ENCODE results near the gene COPRS. TPM values are rescaled to one million over a fixed set of nuclear protein-coding genes. Genes with fewer than 3 reads are reported as not detected.

COPRS gene
- total and polyA plus RNA-seq, 2 experiments from 2014 or later = 51.5 to 62.6 TPM

GRCh38 chr17:31832746-31833145, 26.3 kb downstream of the COPRS start:
- no peak for ATAC-seq
- Mint-ChIP-seq H3K4me1 (no peaks in the 10 kb centered on the region), H3K27ac (no peak overlapping the region), H3K9me3 (peaks cover 6% of the 10 kb centered on the region; the same call in 2 of the 3 replicates), H3K36me3 (ENCODE audit: low read depth) (no peaks in the 10 kb centered on the region), H3K27me3 (ENCODE audit: insufficient read depth, low read depth, poor library complexity) (peaks cover 4% of the 10 kb centered on the region), H3K4me3 (no peak overlapping the region)
- TF ChIP-seq ZNF462 (CRISPR knock-in tag; IDR thresholded peaks at IDR 0.05) (no peak), ZNF331 (CRISPR knock-in tag; IDR thresholded peaks at IDR 0.05; ENCODE audit: low read depth) (no peak), REST (IDR thresholded peaks at IDR 0.05; ENCODE audit: unreplicated experiment) (no peak), EZH2 (IDR thresholded peaks at IDR 0.05; ENCODE audit: low read depth, unreplicated experiment) (no peak), ZNF114 (CRISPR knock-in tag; IDR thresholded peaks at IDR 0.05) (no peak), POLR2AphosphoS5 (IDR thresholded peaks at IDR 0.05; ENCODE audit: low read depth) (no peak), JUNB (IDR thresholded peaks at IDR 0.05; ENCODE audit: unreplicated experiment) (no peak), CTCF (conservative IDR thresholded peaks at IDR 0.05; ENCODE audit: low read depth in 2 of 2) (no peak), STAT1 (IDR thresholded peaks at IDR 0.05; ENCODE audit: unreplicated experiment) (no peak), NANOG (IDR thresholded peaks at IDR 0.05; ENCODE audit: borderline replicate concordance) (no peak), EZH2phosphoT487 (IDR thresholded peaks at IDR 0.05; ENCODE audit: unreplicated experiment) (no peak), ETS1 (IDR thresholded peaks at IDR 0.05) (no peak), CREB1 (CRISPR knock-in tag; IDR thresholded peaks at IDR 0.05; ENCODE audit: low read depth) (no peak)
- Histone ChIP-seq H3K36me3 (ENCODE audit: insufficient read depth) (no peaks in the 10 kb centered on the region), H3K79me2 (replicated peaks; ENCODE audit: insufficient read depth) (no peaks in the 10 kb centered on the region), H2AFZ (no peak overlapping the region), H3K4me1 (ENCODE audit: insufficient read depth) (no peaks in the 10 kb centered on the region), H4K20me1 (replicated peaks; ENCODE audit: insufficient read depth) (no peaks in the 10 kb centered on the region), H3K4me2 (no peak overlapping the region), H3K9me2 (ENCODE audit: insufficient read depth) (no peaks in the 10 kb centered on the region), H3K27me3 (ENCODE audit: insufficient read depth) (no peaks in the 10 kb centered on the region), H3F3A (replicated peaks; ENCODE audit: low read depth) (no peaks in the 10 kb centered on the region), H3K4me3 (no peak overlapping the region), H3K27ac (ENCODE audit: low read depth) (no peak overlapping the region)
- DNase-seq (ENCODE audit: low spot score) = no peak

All from GM23338 (cell line).